H7 (cell line): ENCODE results near the gene RNF168. TPM values are rescaled to one million over a fixed set of nuclear protein-coding genes. Genes with fewer than 3 reads are reported as not detected.
A peak's percentile ranks its signal among the peaks of the same experiment; 100 is the strongest.
"Not testable (repeated sequence)": the region's sequence is repeated elsewhere in the genome, so short reads cannot be mapped to it uniquely, and the experiment has no call there.

Experiments used
- DNase-seq: peaks from one replicate; pipeline ENCODE4 v3.0.0; 2012
- H3K27me3 ChIP-seq: 2 replicates; pipeline ENCODE4 v1.6.0; 2011; ENCODE audit warnings: mild to moderate bottlenecking, low read length; ENCODE audit not compliant: control insufficient read depth, insufficient read depth
- H3K36me3 ChIP-seq: replicated peaks from 2 replicates; pipeline ENCODE4 v1.5.1; 2011; ENCODE audit warnings: low read length; ENCODE audit not compliant: control insufficient read depth, insufficient read depth
- H3K4me3 ChIP-seq: 2 replicates; pipeline ENCODE4 v1.5.1; 2011; ENCODE audit warnings: low read depth, mild to moderate bottlenecking, control low read depth, low read length, moderate library complexity; ENCODE audit not compliant: insufficient read depth
- total RNA-seq: library from RNA; depleted of rRNA; stranded (reverse); fragments of >200 nt; shearing (Covaris generic); gene quantifications from 2 replicates; pipeline ENCODE4 v1.2.3, GENCODE V29; 2014; rRNA removed

RNF168 gene
- total RNA-seq, result 30.1 and 50.3 TPM in 2 replicates

DNA sequence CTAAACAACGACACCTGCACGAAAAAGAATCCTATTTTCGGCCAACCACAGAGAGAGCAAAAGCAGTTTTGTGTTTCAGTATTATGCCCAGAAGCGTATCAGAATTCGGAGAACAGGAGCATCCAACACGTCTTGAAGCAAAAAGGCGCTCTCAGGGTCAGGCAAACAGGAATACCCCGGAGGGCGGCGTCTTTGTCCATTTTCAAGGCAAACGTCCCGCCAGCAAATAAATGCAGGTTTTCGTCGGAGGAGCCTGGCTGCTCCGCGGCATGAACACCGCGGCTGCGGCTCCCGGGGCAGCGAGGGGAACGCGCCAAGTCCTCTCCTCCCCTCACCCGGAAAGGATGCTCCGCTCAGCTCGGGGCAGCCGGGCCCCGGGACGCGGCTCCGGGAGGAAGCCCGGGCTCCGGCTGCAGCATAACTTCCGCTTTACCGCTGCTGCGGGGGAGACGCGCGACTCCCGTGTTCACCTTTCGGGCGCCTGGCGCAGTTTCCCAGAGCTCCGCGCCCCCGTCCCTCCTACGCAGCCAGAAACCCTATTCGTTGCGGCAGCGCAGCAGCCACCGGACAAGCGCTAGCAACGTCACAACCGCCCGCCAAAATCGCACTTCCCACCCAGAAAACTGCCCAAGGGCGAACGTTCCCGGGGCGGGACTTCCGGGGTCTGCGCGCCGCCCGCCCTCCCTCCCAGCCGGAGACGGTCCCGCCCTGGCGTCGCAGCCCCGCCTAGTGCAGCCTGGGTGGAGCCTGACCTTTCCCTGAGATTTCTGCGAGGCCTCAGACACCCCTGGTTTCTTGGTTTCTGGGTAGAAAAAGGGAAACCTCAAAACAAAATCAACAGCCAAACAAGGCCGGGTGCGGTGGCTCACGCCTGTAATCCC, at the start of gene RNF168:
TSS of gene RNF168 (minus strand) at position 573 of the 881 bp plus-strand sequence. CDS start 595 bp downstream, outside the sequence.
- Histone ChIP-seq H3K27me3 (no peaks in the 10 kb centered on the region), H3K36me3 (peaks cover 3% of the 10 kb centered on the region), H3K4me3 (peak within 1 kb of the TSS; percentile 91)
- DNase-seq, result peak; percentile 96

- H3K27me3 ChIP-seq, result no peaks in the 10 kb centered on the region
- DNase-seq, result no peak
- H3K4me3 ChIP-seq, result no peak overlapping the region
- H3K36me3 ChIP-seq, result no peaks in the 10 kb centered on the region
These were observed 48.7 kb upstream of the RNF168 start for GRCh38 chr3:196552253-196552652.

- not testable (repeated sequence) for H3K36me3 ChIP-seq, DNase-seq, H3K4me3 ChIP-seq, H3K27me3 ChIP-seq
These were observed 46.6 kb upstream of the RNF168 start for GRCh38 chr3:196550172-196550571.

DNA sequence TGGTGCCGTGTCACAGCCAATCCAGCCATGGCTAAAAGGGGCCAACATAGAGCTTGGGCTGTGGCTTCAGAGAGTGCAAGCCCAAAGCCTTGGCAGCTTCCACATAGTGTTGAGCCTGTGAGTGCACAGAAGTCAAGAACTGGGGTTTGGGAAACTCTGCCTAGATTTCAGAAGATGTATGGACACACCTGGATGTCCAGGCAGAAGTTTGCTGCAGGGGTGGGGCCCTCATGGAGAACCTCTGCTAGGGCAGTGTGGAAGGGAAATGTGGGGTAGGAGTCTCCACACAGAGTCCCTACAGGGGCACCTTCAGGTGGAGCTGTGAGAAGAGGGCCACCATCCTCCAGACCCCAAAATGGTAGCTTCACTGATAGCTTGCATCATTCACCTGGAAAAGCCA, 45.7 kb upstream of the RNF168 start:
- not testable (repeated sequence) for H3K4me3 ChIP-seq, H3K27me3 ChIP-seq, DNase-seq, H3K36me3 ChIP-seq

DNA sequence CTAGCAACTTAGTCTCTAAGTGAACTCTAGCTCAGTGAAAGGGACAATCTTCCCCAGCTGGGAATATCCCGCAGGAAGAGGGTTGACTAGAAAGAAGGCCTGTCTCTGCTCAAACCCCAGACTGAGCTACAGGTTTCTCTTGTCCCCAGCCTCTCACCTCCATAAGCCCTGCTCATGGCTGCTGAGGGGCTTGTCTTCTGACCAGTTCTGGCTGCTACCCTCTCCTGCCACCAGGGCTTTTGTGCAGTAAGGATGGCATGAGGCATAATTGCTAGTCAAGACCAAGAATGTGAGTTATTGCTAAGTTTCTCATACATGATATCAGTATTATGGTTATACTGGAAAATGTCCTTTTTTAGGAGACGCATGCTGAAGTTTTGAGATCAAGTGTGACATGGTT, 43.5 kb upstream of the RNF168 start:
- Histone ChIP-seq H3K4me3 (no peak overlapping the region), H3K36me3 (no peaks in the 10 kb centered on the region), H3K27me3 (no peaks in the 10 kb centered on the region)
- DNase-seq, result no peak

GRCh38 chr3:196546537-196546936, 43.0 kb upstream of the RNF168 start:
- Histone ChIP-seq H3K36me3 (no peaks in the 10 kb centered on the region), H3K4me3 (no peak overlapping the region), H3K27me3 (no peaks in the 10 kb centered on the region)
- no peak for DNase-seq

DNA sequence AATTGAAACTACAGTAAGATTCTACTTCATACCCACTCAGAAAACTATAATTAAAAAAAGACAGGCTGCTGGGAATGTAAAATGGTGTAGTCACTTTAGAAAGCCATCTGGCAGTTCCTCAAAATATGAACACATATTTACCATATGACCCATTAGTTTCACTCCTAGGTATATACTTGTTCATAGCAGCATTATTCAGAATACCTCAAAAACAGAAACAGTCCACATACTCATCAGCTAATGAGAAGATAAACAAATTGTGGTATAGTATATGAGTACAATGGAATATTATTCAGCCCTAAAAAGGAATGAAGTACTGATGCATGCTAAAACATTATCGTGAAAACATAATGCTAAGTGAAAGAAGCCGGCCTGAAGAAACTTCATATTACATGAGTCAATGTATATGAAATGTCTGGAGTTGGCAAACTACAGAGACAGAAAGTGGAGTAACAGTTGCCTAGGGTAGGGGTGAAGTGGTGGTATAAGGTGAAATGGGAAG, 41.0 kb upstream of the RNF168 start:
- DNase-seq, result no peak
- Histone ChIP-seq H3K4me3 (no peak overlapping the region), H3K36me3 (no peaks in the 10 kb centered on the region), H3K27me3 (no peaks in the 10 kb centered on the region)

GRCh38 chr3:196541684-196542445, 38.3 kb upstream of the RNF168 start:
- no peak for DNase-seq
- Histone ChIP-seq H3K4me3 (no peak overlapping the region), H3K27me3 (no peaks in the 10 kb centered on the region), H3K36me3 (no peaks in the 10 kb centered on the region)

- no peaks in the 10 kb centered on the region for H3K36me3 ChIP-seq
- H3K27me3 ChIP-seq, result no peaks in the 10 kb centered on the region
- peak; percentile 61 for DNase-seq
- no peak overlapping the region for H3K4me3 ChIP-seq
These were observed 33.9 kb upstream of the RNF168 start for GRCh38 chr3:196537319-196537984.

DNA sequence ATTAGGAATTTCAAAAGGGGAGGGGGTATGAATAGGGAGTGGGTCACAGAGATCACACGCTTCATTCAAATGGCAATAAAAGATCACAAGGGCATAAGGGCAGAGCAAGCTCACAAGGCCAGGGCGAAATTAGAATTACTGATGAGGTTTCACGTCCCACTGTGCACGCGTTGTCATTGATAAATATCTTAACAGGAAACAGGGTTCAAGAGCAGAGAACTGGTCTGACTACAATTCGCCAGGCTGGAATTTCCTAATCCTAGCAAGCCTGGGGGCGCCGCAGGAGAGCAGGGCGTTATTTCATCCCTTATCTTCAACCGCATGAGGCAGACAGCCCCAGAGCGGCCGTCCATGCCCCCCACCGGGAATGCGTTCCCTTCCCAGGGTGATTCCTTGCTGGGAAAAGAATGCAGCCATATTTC, 29.7 kb upstream of the RNF168 start:
- Histone ChIP-seq H3K4me3 (no peak overlapping the region), H3K36me3 (no peaks in the 10 kb centered on the region)

DNA sequence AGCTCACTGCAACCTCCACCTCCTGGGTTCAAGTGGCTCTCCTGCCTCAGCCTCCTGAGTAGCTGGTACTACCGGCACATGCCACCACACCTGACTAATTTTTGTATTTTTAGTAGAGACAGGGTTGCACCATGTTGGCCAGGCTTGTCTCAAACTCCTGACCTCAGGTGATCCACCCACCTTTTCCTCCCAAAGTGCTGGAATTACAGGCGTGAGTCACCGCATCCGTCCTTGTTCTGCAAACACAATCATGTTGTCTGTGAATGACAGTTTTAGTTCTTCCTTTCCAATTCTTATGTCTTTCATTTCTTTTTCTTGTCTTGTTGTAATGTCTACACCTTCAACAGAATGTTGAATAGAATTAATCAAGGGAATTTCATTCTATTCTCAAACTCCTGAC, 27.9 kb upstream of the RNF168 start:
- no peaks in the 10 kb centered on the region for H3K36me3 ChIP-seq
- no peak for DNase-seq
- no peaks in the 10 kb centered on the region for H3K27me3 ChIP-seq
- H3K4me3 ChIP-seq, result no peak overlapping the region

More for the DNA sequence above, 29.7 kb upstream of the RNF168 start:
- peak; percentile 64 for DNase-seq
- no peaks in the 10 kb centered on the region for H3K27me3 ChIP-seq

DNA sequence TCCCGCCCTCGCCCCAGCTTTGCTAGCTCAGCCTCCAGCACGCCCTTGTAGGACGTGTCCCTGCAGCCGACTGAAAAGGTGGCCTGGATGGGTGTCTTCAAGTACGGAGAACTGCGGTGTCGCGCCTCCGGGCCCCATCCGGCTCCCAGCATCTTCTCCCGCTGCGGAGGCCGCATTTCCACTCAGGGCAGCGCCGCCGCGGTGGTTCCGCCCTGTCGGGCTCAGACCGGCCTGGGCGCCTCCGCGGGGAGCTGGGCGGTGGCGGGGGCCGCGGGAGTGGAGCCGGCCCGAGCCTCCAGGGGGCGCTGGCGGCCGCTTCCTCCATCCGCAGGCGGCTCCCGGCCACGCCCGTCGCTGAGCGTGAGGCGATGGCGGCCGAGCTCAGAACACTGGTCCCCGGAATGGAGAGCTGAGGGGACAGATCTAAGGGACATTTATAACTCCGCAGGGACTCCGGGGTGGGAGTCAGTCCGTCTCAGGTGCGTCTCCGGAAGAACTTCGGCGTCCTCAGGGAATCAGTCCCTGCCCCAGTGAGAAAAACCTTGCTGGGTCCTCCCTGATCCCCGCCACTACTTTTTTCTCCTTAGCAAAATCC, 25.2 kb upstream of the RNF168 start:
- Histone ChIP-seq H3K27me3 (no peaks in the 10 kb centered on the region), H3K36me3 (no peaks in the 10 kb centered on the region), H3K4me3 (peak overlapping the region; percentile 52)
- DNase-seq, result peak; percentile 96

- no peak for DNase-seq
- Histone ChIP-seq H3K27me3 (no peaks in the 10 kb centered on the region), H3K36me3 (no peaks in the 10 kb centered on the region), H3K4me3 (no peak overlapping the region)
These were observed 21.6 kb upstream of the RNF168 start for GRCh38 chr3:196525141-196525540.

GRCh38 chr3:196524527-196524926, 21.0 kb upstream of the RNF168 start:
- Histone ChIP-seq H3K27me3 (no peaks in the 10 kb centered on the region), H3K36me3 (no peaks in the 10 kb centered on the region), H3K4me3 (no peak overlapping the region)
- DNase-seq, result peak; percentile 19
